C4-2B (cell line): ENCODE results near the gene HTR3A.

ENCODE experiments used
- H3K27ac ChIP-seq: fragments of 450-650 bp; 2 replicates; pipeline ENCODE4 v1.5.1; 2017
- CTCF ChIP-seq: fragments of 450-650 bp; conservative IDR thresholded peaks from 2 replicates; pipeline ENCODE4 v1.5.1; 2017; ENCODE audit warnings: mild to moderate bottlenecking
- ZFX ChIP-seq: fragments of 450-650 bp; IDR thresholded peaks from 2 replicates; pipeline ENCODE4 v1.6.1; 2017

The HTR3A gene

GRCh38 chr11:114019046-114019445, 44.1 kb downstream of the HTR3A start:
- H3K27ac ChIP-seq = peak overlapping the region; percentile 15; the same call in 1 of the 2 replicates
- TF ChIP-seq CTCF (no peak), ZFX (no peak)

- H3K27ac ChIP-seq = peak overlapping the region; percentile 15; the same call in 1 of the 2 replicates
- no peak for TF ChIP-seq CTCF
- TF ChIP-seq ZFX = no peak
Observed at GRCh38 chr11:114019574-114019973, 44.7 kb downstream of the HTR3A start.

GRCh38 chr11:114025329-114025907, 50.5 kb downstream of the HTR3A start:
- TF ChIP-seq CTCF (no peak), ZFX (no peak)
- no peak overlapping the region for H3K27ac ChIP-seq

GRCh38 chr11:114026355-114026754, 51.4 kb downstream of the HTR3A start:
- TF ChIP-seq CTCF = no peak
- no peak for TF ChIP-seq ZFX
- H3K27ac ChIP-seq = no peak overlapping the region

GRCh38 chr11:114027391-114027790, 52.5 kb downstream of the HTR3A start:
- TF ChIP-seq CTCF (no peak), ZFX (no peak)

GRCh38 chr11:114027926-114028325, 53.0 kb downstream of the HTR3A start:
- no peak for TF ChIP-seq CTCF
- TF ChIP-seq ZFX = no peak

More at GRCh38 chr11:114027391-114027790, 52.5 kb downstream of the HTR3A start:
- no peak overlapping the region for H3K27ac ChIP-seq

GRCh38 chr11:114031246-114031966, 56.5 kb downstream of the HTR3A start:
- no peak for TF ChIP-seq ZFX
- no peak for TF ChIP-seq CTCF
- peak overlapping the region; percentile 82 for H3K27ac ChIP-seq

More at GRCh38 chr11:114027926-114028325, 53.0 kb downstream of the HTR3A start:
- H3K27ac ChIP-seq = no peak overlapping the region
